HepG2 (cell line): ENCODE results near the gene MAP3K3. TPM values are rescaled to one million over a fixed set of nuclear protein-coding genes. Genes with fewer than 3 reads are reported as not detected.

Source experiments
- JUNB ChIP-seq: sonication (generic); formaldehyde crosslinking; IDR thresholded peaks from 2 replicates; pipeline ENCODE4 v1.8.0; 2022; ENCODE audit warnings: missing genetic modification reagents, mild to moderate bottlenecking, borderline replicate concordance
- KLF12 ChIP-seq: sonication (generic); formaldehyde crosslinking; IDR thresholded peaks from 2 replicates; pipeline ENCODE4 v1.4.0; 2020; ENCODE audit warnings: missing genetic modification reagents, borderline replicate concordance
- MAZ ChIP-seq, 2 experiments: sonication (generic) in 1 of 2; formaldehyde crosslinking in 1 of 2; IDR thresholded peaks; 2 replicates each; pipeline versions ENCODE4 v1.5.0 to v1.6.1; 2012 to 2020; ENCODE audit warnings: low read depth in 2 of 2, mild to moderate bottlenecking in 2 of 2, borderline replicate concordance in 1 of 2, improper control_type of control experiment in 1 of 2, low read length in 1 of 2, missing genetic modification reagents in 1 of 2, moderate library complexity in 1 of 2
- MTA1 ChIP-seq: sonication (generic); formaldehyde crosslinking; IDR thresholded peaks from 2 replicates; pipeline ENCODE4 v1.4.0; 2020; ENCODE audit warnings: missing genetic modification reagents, mild to moderate bottlenecking, borderline replicate concordance
- REL ChIP-seq: sonication (generic); formaldehyde crosslinking; conservative IDR thresholded peaks from 2 replicates; pipeline ENCODE4 v1.8.0; 2022; ENCODE audit warnings: mild to moderate bottlenecking, missing genetic modification reagents, moderate library complexity
- ZKSCAN5 ChIP-seq: sonication (generic); formaldehyde crosslinking; IDR thresholded peaks from 2 replicates; pipeline ENCODE4 v1.5.1; 2020; ENCODE audit warnings: mild to moderate bottlenecking, missing genetic modification reagents
- ZNF101 ChIP-seq: sonication (generic); formaldehyde crosslinking; IDR thresholded peaks from 2 replicates; pipeline ENCODE4 v1.4.0; 2020; ENCODE audit warnings: mild to moderate bottlenecking, low read depth, missing genetic modification reagents, borderline replicate concordance
- ZNF256 ChIP-seq: sonication (generic); formaldehyde crosslinking; conservative IDR thresholded peaks from 2 replicates; pipeline ENCODE4 v1.4.0; 2020; ENCODE audit warnings: missing genetic modification reagents
- ZNF432 ChIP-seq: sonication (generic); formaldehyde crosslinking; IDR thresholded peaks from 2 replicates; pipeline ENCODE4 v1.5.0; 2020; ENCODE audit warnings: missing genetic modification reagents, mild to moderate bottlenecking, borderline replicate concordance
- ZNF816 ChIP-seq: sonication (generic); formaldehyde crosslinking; IDR thresholded peaks from 2 replicates; pipeline ENCODE4 v1.8.0; 2022; ENCODE audit warnings: missing genetic modification reagents, mild to moderate bottlenecking, borderline replicate concordance
- polyA plus RNA-seq, 8 experiments: library from polyadenylated mRNA; depleted of rRNA in 3 of 8; stranded (reverse) in 7 of 8; unstranded in 1 of 8; fragments of >200 nt; fragmentation: Illumina TruSeq in 4 of 8; extraction: Trizol in 4 of 8; gene quantifications; 2 replicates each; pipeline versions ENCODE4 v1.2.1 to v1.2.3, GENCODE V29; 2011 to 2016; ENCODE audit warnings: low read depth in 4 of 8, missing spikeins in 1 of 8, mixed read lengths in 1 of 8; ENCODE audit not compliant: insufficient read depth in 1 of 8
- total RNA-seq, 5 experiments: library from RNA; depleted of rRNA; stranded (reverse); fragments of >200 nt; fragmentation: Illumina TruSeq; extraction: Trizol; gene quantifications; 2 replicates each; pipeline ENCODE4 v1.2.3, GENCODE V29; 2016; ENCODE audit warnings: low read depth in 1 of 5
- TF ChIP-seq, protein P1 (sequence below): sonication (generic); formaldehyde crosslinking; IDR thresholded peaks from 2 replicates; pipeline ENCODE4 v1.4.0; 2020; ENCODE audit warnings: missing genetic modification reagents
- TF ChIP-seq, protein P2 (sequence below): sonication (generic); formaldehyde crosslinking; IDR thresholded peaks from 2 replicates; pipeline ENCODE4 v1.5.0; 2020; ENCODE audit warnings: missing genetic modification reagents
- TF ChIP-seq, protein P3 (sequence below): sonication (generic); formaldehyde crosslinking; conservative IDR thresholded peaks from 2 replicates; pipeline ENCODE4 v1.8.0; 2022; ENCODE audit warnings: mild to moderate bottlenecking, moderate library complexity, missing genetic modification reagents
- TF ChIP-seq, protein P4 (sequence below): sonication (generic); formaldehyde crosslinking; IDR thresholded peaks from 2 replicates; pipeline ENCODE4 v1.5.1; 2020; ENCODE audit warnings: missing genetic modification reagents, mild to moderate bottlenecking, borderline replicate concordance

The MAP3K3 gene
- total and polyA plus RNA-seq, 2 of the 13 experiments (the other 11 are each of a cell fraction or from before 2014, with no cell fraction given), result 17.7 to 21.8 TPM

DNA sequence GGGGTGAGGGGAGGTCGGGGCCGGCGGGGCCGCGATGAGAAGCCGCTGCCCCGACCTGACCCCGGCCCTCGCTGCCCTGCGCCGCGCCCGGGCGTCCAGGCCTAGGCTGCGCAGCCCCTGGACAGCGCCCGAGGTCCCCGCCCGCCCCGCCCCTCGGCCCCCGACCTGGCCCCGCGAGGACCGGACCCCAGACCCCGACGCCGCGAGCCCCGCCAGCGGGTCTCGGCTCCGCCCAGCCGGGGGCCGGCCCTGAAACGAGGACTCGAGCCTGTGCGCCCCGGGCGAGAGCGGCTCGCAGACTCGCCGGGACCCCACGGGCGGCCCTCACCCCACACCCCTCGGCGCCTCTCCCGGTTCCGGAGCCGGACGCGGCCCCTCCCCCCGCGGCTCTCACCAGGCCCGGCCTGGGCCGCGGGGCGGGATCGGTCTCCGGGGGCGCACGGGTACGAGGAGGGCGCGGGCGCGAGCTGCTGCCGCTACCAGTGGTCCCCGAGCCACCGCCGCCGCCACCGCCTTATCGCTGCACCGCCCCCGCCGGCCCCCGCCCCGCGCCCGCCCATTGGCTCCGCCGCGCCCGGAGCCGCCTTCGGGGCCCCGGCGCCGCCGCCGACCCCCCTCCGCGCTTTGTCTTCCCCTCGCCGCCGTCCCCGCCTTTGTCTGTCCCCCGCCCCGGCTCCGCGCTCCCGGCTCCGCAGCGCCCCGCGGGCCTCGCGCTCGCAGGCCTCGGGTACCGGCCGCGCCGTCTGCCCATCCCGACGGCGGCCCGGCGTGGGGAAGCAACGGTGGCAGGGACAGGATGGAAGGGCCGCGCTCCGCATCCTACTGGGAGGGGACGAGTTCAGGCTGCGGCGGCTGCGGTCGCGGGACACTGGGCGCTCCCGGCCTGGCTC, 77.7 kb downstream of the MAP3K3 start, which contains the start of gene LIMD2 (continued):
- TF ChIP-seq, protein P1, sequence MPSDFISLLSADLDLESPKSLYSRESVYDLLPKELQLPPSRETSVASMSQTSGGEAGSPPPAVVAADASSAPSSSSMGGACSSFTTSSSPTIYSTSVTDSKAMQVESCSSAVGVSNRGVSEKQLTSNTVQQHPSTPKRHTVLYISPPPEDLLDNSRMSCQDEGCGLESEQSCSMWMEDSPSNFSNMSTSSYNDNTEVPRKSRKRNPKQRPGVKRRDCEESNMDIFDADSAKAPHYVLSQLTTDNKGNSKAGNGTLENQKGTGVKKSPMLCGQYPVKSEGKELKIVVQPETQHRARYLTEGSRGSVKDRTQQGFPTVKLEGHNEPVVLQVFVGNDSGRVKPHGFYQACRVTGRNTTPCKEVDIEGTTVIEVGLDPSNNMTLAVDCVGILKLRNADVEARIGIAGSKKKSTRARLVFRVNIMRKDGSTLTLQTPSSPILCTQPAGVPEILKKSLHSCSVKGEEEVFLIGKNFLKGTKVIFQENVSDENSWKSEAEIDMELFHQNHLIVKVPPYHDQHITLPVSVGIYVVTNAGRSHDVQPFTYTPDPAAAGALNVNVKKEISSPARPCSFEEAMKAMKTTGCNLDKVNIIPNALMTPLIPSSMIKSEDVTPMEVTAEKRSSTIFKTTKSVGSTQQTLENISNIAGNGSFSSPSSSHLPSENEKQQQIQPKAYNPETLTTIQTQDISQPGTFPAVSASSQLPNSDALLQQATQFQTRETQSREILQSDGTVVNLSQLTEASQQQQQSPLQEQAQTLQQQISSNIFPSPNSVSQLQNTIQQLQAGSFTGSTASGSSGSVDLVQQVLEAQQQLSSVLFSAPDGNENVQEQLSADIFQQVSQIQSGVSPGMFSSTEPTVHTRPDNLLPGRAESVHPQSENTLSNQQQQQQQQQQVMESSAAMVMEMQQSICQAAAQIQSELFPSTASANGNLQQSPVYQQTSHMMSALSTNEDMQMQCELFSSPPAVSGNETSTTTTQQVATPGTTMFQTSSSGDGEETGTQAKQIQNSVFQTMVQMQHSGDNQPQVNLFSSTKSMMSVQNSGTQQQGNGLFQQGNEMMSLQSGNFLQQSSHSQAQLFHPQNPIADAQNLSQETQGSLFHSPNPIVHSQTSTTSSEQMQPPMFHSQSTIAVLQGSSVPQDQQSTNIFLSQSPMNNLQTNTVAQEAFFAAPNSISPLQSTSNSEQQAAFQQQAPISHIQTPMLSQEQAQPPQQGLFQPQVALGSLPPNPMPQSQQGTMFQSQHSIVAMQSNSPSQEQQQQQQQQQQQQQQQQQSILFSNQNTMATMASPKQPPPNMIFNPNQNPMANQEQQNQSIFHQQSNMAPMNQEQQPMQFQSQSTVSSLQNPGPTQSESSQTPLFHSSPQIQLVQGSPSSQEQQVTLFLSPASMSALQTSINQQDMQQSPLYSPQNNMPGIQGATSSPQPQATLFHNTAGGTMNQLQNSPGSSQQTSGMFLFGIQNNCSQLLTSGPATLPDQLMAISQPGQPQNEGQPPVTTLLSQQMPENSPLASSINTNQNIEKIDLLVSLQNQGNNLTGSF, result no peak; the same call in 1 of the 2 replicates
- TF ChIP-seq MAZ (IDR thresholded peaks at IDR 0.05; ENCODE audit: borderline replicate concordance, low read depth, low read length) (no peak), MAZ (CRISPR knock-in tag; IDR thresholded peaks at IDR 0.05; ENCODE audit: low read depth) (peak; percentile 28; the same call in 1 of the 2 replicates), ZNF101 (CRISPR knock-in tag) (no peak), JUNB (CRISPR knock-in tag) (no peak), ZNF816 (peak; percentile 29; the same call in 1 of the 2 replicates), ZNF256 (CRISPR knock-in tag) (no peak), ZKSCAN5 (CRISPR knock-in tag) (no peak), ZNF432 (CRISPR knock-in tag) (no peak), KLF12 (CRISPR knock-in tag) (no peak), REL (no peak), MTA1 (CRISPR knock-in tag) (0 out of 2 replicates have a peak, but pooled peaks have one; percentile 15)
- TF ChIP-seq, protein P2, sequence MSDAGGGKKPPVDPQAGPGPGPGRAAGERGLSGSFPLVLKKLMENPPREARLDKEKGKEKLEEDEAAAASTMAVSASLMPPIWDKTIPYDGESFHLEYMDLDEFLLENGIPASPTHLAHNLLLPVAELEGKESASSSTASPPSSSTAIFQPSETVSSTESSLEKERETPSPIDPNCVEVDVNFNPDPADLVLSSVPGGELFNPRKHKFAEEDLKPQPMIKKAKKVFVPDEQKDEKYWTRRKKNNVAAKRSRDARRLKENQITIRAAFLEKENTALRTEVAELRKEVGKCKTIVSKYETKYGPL (CRISPR knock-in tag), result no peak
- TF ChIP-seq, protein P3, sequence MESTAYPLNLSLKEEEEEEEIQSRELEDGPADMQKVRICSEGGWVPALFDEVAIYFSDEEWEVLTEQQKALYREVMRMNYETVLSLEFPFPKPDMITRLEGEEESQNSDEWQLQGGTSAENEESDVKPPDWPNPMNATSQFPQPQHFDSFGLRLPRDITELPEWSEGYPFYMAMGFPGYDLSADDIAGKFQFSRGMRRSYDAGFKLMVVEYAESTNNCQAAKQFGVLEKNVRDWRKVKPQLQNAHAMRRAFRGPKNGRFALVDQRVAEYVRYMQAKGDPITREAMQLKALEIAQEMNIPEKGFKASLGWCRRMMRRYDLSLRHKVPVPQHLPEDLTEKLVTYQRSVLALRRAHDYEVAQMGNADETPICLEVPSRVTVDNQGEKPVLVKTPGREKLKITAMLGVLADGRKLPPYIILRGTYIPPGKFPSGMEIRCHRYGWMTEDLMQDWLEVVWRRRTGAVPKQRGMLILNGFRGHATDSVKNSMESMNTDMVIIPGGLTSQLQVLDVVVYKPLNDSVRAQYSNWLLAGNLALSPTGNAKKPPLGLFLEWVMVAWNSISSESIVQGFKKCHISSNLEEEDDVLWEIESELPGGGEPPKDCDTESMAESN (CRISPR knock-in tag), result no peak
- TF ChIP-seq, protein P4, sequence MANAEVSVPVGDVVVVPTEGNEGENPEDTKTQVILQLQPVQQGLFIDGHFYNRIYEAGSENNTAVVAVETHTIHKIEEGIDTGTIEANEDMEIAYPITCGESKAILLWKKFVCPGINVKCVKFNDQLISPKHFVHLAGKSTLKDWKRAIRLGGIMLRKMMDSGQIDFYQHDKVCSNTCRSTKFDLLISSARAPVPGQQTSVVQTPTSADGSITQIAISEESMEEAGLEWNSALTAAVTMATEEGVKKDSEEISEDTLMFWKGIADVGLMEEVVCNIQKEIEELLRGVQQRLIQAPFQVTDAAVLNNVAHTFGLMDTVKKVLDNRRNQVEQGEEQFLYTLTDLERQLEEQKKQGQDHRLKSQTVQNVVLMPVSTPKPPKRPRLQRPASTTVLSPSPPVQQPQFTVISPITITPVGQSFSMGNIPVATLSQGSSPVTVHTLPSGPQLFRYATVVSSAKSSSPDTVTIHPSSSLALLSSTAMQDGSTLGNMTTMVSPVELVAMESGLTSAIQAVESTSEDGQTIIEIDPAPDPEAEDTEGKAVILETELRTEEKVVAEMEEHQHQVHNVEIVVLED (CRISPR knock-in tag), result no peak
